KOPT-K1 (cell line): ENCODE results near the gene THBD.

ENCODE experiments used
- H3K27ac ChIP-seq: fragments of 200-600 bp; sonication (generic); 2 replicates; pipeline ENCODE4 v1.5.1; 2016; ENCODE audit warnings: antibody characterized with exemption, mild to moderate bottlenecking, low read depth, low read length; ENCODE audit not compliant: poor library complexity, severe bottlenecking
- H3K36me3 ChIP-seq: fragments of 200-600 bp; sonication (generic); 2 replicates; pipeline ENCODE4 v1.5.1; 2017; ENCODE audit warnings: antibody characterized with exemption, mild to moderate bottlenecking, low read length, moderate library complexity; ENCODE audit not compliant: insufficient read depth
- H3K9me3 ChIP-seq: fragments of 200-600 bp; sonication (generic); 2 replicates; pipeline ENCODE4 v1.5.1; 2017; ENCODE audit warnings: antibody characterized with exemption, low read length, mild to moderate bottlenecking; ENCODE audit not compliant: insufficient read depth, poor library complexity, severe bottlenecking

Gene THBD

DNA sequence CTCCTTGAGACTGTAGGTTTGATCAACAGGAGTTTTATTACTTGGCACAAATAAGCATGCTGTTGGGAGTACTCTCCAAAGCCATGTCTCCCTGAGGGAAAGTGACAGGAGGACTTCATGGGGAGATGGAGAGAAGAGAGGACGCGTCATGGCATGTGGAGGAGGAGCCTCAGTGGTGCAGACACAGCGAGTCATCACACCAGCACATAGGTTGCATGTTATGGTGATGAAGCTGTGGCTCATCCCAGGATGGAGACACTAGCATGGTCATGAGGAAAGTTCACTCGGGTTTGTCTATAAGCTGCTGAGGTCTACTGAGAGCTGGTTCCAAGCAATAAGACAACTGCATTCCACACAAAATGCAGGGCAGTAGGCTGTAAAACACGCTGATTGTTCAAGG, 27.5 kb downstream of the THBD start:
- no peaks in the 10 kb centered on the region for H3K9me3 ChIP-seq
- no peaks in the 10 kb centered on the region for H3K36me3 ChIP-seq
- no peak overlapping the region for H3K27ac ChIP-seq

DNA sequence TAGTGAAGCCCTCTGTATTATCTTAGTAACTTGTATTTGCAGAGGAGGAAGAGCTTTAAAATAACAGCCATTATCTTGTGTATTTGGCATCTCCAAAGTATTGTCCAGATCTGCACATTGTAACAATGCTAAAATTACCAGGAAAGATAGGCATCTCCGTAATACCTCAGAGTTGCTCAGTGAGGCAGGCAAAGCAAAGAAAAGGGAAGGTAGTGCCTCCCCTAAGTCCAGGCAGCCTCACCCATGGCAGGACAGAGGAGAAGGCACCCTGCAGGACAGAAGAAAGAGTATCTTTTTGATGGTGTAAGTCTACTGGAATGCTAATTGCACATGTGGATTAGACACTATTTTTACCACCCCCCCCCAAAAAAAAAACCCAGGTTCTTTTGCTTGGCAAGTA, 27.9 kb downstream of the THBD start:
- Histone ChIP-seq H3K36me3 (no peaks in the 10 kb centered on the region), H3K27ac (no peak overlapping the region), H3K9me3 (no peaks in the 10 kb centered on the region)

- Histone ChIP-seq H3K9me3 (no peaks in the 10 kb centered on the region), H3K36me3 (no peaks in the 10 kb centered on the region), H3K27ac (no peak overlapping the region)
These were observed 29.0 kb downstream of the THBD start for GRCh38 chr20:23020230-23021018.

DNA sequence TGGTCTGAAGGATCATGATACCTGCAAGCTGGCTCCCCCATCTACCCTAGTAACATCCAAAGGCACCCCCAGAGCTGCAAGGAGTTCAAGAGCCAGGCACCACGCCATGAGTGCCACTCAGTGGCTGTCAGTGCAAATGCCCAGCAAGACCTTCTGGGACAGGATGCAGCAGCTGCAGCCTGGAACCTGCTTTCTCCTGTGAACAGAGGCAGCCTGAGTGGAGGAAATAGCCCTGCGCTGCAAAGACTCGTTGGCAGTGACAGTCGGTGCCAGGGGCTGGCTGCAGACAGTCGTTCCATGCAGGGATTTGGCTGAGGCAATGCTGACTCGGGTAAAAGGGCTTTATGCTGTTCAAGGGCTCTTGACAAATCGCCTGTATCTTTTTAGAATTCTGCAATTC, 30.1 kb downstream of the THBD start:
- Histone ChIP-seq H3K36me3 (no peaks in the 10 kb centered on the region), H3K9me3 (no peaks in the 10 kb centered on the region), H3K27ac (no peak overlapping the region)

DNA sequence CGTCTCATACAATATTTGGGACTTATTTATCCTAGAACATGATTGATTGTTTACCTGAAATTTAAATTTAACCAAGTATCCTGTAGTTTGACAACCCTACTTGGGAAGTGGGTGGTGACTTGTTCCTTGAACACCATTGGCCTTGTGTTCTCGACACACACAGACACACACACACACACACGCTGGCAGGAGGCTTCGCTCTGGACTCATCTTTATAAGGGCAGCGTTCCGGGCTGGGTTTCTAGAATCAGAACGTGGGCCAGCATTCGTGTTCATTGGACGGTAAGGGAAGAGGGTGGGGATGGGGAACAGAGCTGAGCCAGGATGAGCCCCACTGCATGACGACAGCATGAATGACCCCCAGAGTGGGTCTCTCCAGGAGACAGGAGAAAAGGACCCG, 30.5 kb downstream of the THBD start:
- no peak overlapping the region for H3K27ac ChIP-seq
- no peaks in the 10 kb centered on the region for H3K9me3 ChIP-seq
- no peaks in the 10 kb centered on the region for H3K36me3 ChIP-seq

GRCh38 chr20:23018432-23018831, 31.0 kb downstream of the THBD start:
- H3K36me3 ChIP-seq = no peaks in the 10 kb centered on the region
- no peaks in the 10 kb centered on the region for H3K9me3 ChIP-seq
- H3K27ac ChIP-seq = no peak overlapping the region

GRCh38 chr20:23017516-23017915, 32.0 kb downstream of the THBD start:
- no peaks in the 10 kb centered on the region for H3K36me3 ChIP-seq
- no peak overlapping the region for H3K27ac ChIP-seq
- H3K9me3 ChIP-seq = no peaks in the 10 kb centered on the region

DNA sequence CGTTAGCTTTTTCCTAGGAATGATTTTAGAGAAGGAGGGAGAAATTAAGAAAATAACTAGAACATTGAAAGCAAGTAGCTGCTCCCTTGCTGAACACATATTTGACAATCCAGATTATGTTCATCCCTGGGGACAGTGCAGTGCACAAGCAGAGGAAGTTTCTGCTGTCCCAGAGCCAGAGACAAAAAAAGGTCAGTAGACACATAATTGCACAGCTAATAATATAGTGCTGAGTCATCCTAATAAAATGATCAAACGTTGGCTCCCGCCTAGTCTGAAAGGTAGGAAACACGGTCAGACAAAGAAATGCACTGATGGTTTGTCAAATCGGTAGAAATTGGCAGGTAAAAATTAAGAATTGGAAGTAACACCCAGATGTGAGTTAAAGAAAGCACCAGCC, 36.0 kb downstream of the THBD start:
- no peaks in the 10 kb centered on the region for H3K36me3 ChIP-seq
- H3K27ac ChIP-seq = no peak overlapping the region
- H3K9me3 ChIP-seq = no peaks in the 10 kb centered on the region

GRCh38 chr20:23011008-23011721, 38.3 kb downstream of the THBD start:
- Histone ChIP-seq H3K27ac (no peak overlapping the region), H3K36me3 (no peaks in the 10 kb centered on the region), H3K9me3 (no peaks in the 10 kb centered on the region)

DNA sequence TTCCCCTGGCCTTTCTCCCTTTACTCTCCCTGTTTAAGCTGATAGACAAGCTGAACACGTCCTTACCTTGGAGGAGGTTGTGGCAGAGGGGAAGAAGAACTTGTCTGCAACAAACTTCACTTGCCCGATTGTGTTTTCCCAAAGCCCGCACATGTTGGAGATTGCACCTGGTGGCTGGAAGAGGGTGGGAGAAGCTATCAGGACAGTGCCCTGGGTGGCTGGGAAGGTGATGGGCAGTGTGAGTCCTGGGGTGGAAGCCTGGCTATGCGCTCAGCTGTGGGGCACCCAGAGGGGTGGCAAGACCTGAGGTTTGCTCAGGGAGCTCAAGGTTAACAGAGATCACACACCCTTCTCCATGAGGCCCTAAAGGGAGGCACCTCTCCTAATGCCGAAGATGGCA, 39.4 kb downstream of the THBD start:
- H3K27ac ChIP-seq = no peak overlapping the region
- no peaks in the 10 kb centered on the region for H3K36me3 ChIP-seq
- H3K9me3 ChIP-seq = no peaks in the 10 kb centered on the region

GRCh38 chr20:23009636-23010035, 39.8 kb downstream of the THBD start:
- H3K36me3 ChIP-seq = no peaks in the 10 kb centered on the region
- no peaks in the 10 kb centered on the region for H3K9me3 ChIP-seq
- H3K27ac ChIP-seq = no peak overlapping the region

GRCh38 chr20:23008667-23009066, 40.8 kb downstream of the THBD start:
- Histone ChIP-seq H3K27ac (no peak overlapping the region), H3K36me3 (no peaks in the 10 kb centered on the region), H3K9me3 (no peaks in the 10 kb centered on the region)

DNA sequence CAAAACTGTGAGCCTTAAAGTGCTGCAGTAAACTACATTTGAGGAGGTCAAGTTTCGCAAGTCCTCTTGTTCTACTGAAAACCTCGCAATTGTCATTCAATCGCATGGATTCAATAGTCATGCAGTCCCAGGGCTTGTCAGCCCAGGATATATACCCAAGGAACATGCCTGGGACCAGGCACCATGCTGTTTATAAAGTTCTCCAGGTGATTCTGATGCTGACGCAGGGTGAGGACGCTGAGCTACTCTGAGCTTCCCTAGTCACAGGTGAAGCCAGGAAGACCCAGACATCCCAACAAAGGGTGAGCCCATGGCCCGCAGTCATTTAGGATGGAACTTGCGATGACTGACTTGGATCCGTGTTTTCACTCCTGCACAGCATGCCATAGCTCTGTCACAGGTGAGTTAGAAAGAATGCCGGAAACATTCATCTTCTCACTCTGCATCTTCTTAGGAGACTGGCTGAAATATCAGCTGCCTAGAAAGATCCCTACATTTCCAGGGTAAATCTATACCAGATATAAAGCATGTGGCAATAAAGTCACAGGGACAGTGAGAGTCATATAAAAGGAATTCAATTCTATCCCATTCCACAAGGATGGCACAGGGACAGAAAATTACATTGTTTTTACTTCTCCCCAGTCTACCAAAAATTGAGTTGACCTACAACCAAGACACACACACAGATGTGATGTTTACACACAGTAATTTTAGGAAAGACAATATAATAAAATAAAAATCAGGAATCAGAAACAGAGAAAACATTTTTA, 41.4 kb downstream of the THBD start:
- Histone ChIP-seq H3K27ac (no peak overlapping the region), H3K9me3 (no peaks in the 10 kb centered on the region), H3K36me3 (no peaks in the 10 kb centered on the region)

DNA sequence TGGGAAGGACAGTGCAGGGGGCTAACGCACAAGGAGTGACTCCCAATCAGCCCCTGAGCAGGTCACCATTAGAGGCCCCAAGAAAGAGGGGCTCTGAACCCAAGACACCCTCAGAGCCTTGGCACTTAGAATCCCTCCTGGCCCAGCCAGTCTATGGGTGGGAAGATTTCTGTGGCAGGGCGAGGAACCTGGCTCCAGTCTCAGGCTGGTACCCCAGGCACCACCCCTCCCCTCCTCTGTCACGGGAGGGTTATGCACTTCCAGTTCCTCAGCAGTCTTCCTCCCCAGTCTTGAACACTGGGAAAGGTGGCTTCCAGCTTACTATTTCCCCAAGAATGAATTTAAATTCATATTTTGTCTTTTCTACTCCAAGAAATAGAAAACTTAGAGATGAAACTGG, 42.0 kb downstream of the THBD start:
- Histone ChIP-seq H3K36me3 (no peaks in the 10 kb centered on the region), H3K9me3 (no peaks in the 10 kb centered on the region), H3K27ac (no peak overlapping the region)

DNA sequence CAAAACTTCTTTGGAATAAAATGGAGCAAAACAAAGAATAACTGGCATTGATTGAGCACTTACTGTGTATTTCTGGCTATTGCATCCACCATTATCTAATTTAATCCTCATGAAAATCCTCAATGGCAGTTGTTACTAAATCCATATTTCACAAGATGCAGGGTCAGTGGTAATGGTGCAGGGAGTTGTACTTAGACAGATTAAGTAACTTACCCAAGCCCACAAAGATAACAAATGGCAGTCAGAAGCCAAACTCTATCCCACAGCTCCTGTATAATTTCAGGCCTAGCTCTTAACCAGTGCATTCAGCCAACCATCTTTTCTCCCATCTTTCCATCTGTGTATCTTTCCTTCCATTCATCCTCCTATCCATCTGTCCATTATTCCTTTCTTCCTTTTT, 43.7 kb downstream of the THBD start:
- no peaks in the 10 kb centered on the region for H3K36me3 ChIP-seq
- H3K27ac ChIP-seq = no peak overlapping the region
- H3K9me3 ChIP-seq = no peaks in the 10 kb centered on the region
